K562 (cell line): ENCODE measurements around the gene MASP1. TPM values are rescaled to one million over a fixed set of nuclear protein-coding genes. Genes with fewer than 3 reads are reported as not detected.

Experiments
- ATAC-seq: fragments of 200-7000 bp; cut with Tn5 transposase; 3 replicates; pipeline ENCODE4 v1.9.1; 2020; ENCODE audit warnings: moderate library complexity
- BruUV-seq: library from RNA; stranded (reverse); fragments of 400-500 nt; replicated peaks from 2 replicates; lab custom pipeline; 2021; lab: Mats Ljungman, UMichigan
- CTCF ChIA-PET: fragments of 300-600 bp; formaldehyde crosslinking; extraction: SDS; loops from one replicate; lab custom pipeline; 2021; ENCODE audit warnings: low intra/inter-chr PET ratio; lab: Yijun Ruan, JAX
- POLR2A ChIA-PET: fragments of 300-600, 350-650 bp; sonication (Branson Sonifier 250); formaldehyde crosslinking; extraction: SDS; loops from one replicate; lab custom pipeline; 2021; ENCODE audit warnings: antibody characterized with exemption, inconsistent platforms; lab: Yijun Ruan, JAX
- DNase-seq, 4 experiments: peaks; one replicate each; pipeline versions ENCODE4 v3.0.0 to v3.0.0-alpha.2; 2011 to 2018; ENCODE audit warnings: low spot score in 3 of 4, mixed read lengths in 3 of 4; ENCODE audit errors: extremely low read depth in 1 of 4
- FAIRE-seq: peaks from 2 replicates; lab custom pipeline; 2011; peaks lifted over from hg19 to GRCh38; lab: Jason Lieb, UNC
- H2AFZ ChIP-seq: 2 replicates; pipeline ENCODE4 v1.6.0; 2011; ENCODE audit warnings: low read depth, low read length, control low read depth, inconsistent platforms
- H3K27ac ChIP-seq: fragments of 200-600 bp; 3 replicates; pipeline ENCODE4 v1.8.0; 2011; ENCODE audit warnings: low read depth, mild to moderate bottlenecking, control low read depth, inconsistent platforms, low read length, moderate library complexity, mixed read lengths; ENCODE audit errors: extremely low read depth
- H3K27me3 ChIP-seq, 2 experiments: fragments of 300-600 bp in 1 of 2; 2 replicates in 1 of 2; 3 replicates in 1 of 2; pipeline versions ENCODE4 v1.6.0 to v1.8.0; 2011; ENCODE audit warnings: inconsistent platforms in 2 of 2, low read length in 2 of 2, mild to moderate bottlenecking in 1 of 2, mixed read lengths in 1 of 2, moderate library complexity in 1 of 2; ENCODE audit not compliant: control insufficient read depth in 2 of 2, insufficient read depth in 2 of 2
- H3K36me3 ChIP-seq: fragments of 300-600 bp; 3 replicates; pipeline ENCODE4 v1.8.0; 2011; ENCODE audit warnings: mild to moderate bottlenecking, low read length, inconsistent platforms; ENCODE audit not compliant: control insufficient read depth, insufficient read depth
- H3K4me1 ChIP-seq, 2 experiments: fragments of 200-600 bp in 1 of 2; replicated peaks in 1 of 2; 2 replicates in 1 of 2; 3 replicates in 1 of 2; pipeline versions ENCODE4 v1.5.1 to v1.8.0; 2011; ENCODE audit warnings: inconsistent platforms in 2 of 2, low read length in 2 of 2, mild to moderate bottlenecking in 1 of 2, mixed read lengths in 1 of 2, moderate library complexity in 1 of 2; ENCODE audit not compliant: control insufficient read depth in 2 of 2, insufficient read depth in 2 of 2
- H3K4me2 ChIP-seq: 2 replicates; pipeline ENCODE4 v1.6.1; 2011; ENCODE audit warnings: low read length, control low read depth, inconsistent platforms, mixed read lengths; ENCODE audit not compliant: insufficient read depth
- H3K4me3 ChIP-seq: fragments of 200-600 bp; sonication (generic), shearing (Covaris generic); 2 replicates; pipeline ENCODE4 v1.5.1; 2016; ENCODE audit warnings: control low read depth, inconsistent platforms
- H3K79me2 ChIP-seq: fragments of 200-600 bp; 3 replicates; pipeline ENCODE4 v1.8.0; 2011; ENCODE audit warnings: low read length, inconsistent platforms; ENCODE audit not compliant: control insufficient read depth, insufficient read depth
- H3K9ac ChIP-seq, 2 experiments: 2 replicates each; pipeline versions ENCODE4 v1.6.0 to v1.6.1; 2011; ENCODE audit warnings: low read depth in 2 of 2, low read length in 2 of 2, control low read depth in 1 of 2, inconsistent platforms in 1 of 2, mild to moderate bottlenecking in 1 of 2, mixed read lengths in 1 of 2; ENCODE audit not compliant: insufficient read depth in 1 of 2
- H3K9me1 ChIP-seq: one replicate; pipeline ENCODE4 v1.6.0; 2011; ENCODE audit warnings: inconsistent platforms, mild to moderate bottlenecking, low read length, moderate library complexity; ENCODE audit not compliant: control insufficient read depth, insufficient read depth
- H3K9me3 ChIP-seq: replicated peaks from 2 replicates; pipeline ENCODE4 v1.5.1; 2011; ENCODE audit warnings: low read depth, low read length, inconsistent platforms; ENCODE audit not compliant: control insufficient read depth, insufficient read depth
- H4K20me1 ChIP-seq: replicated peaks from 2 replicates; pipeline ENCODE4 v1.6.1; 2011; ENCODE audit warnings: low read length, inconsistent platforms, mixed read lengths; ENCODE audit not compliant: control insufficient read depth, insufficient read depth
- LCOR ChIP-seq: sonication (generic); formaldehyde crosslinking; IDR thresholded peaks from 2 replicates; pipeline ENCODE4 v1.8.0; 2022; ENCODE audit warnings: mild to moderate bottlenecking, missing genetic modification reagents
- NCOA2 ChIP-seq, 2 experiments: fragments of 450-650 bp; IDR thresholded peaks; 2 replicates each; pipeline ENCODE4 v1.6.1; 2018; ENCODE audit warnings: mild to moderate bottlenecking in 2 of 2, moderate library complexity in 1 of 2; ENCODE audit not compliant: partially characterized antibody in 2 of 2
- NR2C2 ChIP-seq, 2 experiments: fragments of 200-800 bp in 1 of 2; sonication (Bioruptor generic) in 1 of 2; sonication (generic) in 1 of 2; formaldehyde crosslinking in 1 of 2; IDR thresholded peaks; 2 replicates each; pipeline versions ENCODE4 v1.6.1 to v1.8.0; 2016 to 2022; ENCODE audit warnings: mild to moderate bottlenecking in 1 of 2, missing compliant biosample characterization in 1 of 2, missing genetic modification characterization in 1 of 2, missing genetic modification reagents in 1 of 2
- PHB ChIP-seq: fragments of 250-450 bp; sonication (Bioruptor Pico); IDR thresholded peaks from 2 replicates; pipeline ENCODE4 v1.5.0; 2021
- POLR2B ChIP-seq: fragments of 450-650 bp; IDR thresholded peaks from 2 replicates; pipeline ENCODE4 v1.6.1; 2018; ENCODE audit warnings: low read depth; ENCODE audit not compliant: partially characterized antibody
- TRIM24 ChIP-seq, 2 experiments: fragments of 450-650 bp; IDR thresholded peaks; 2 replicates each; pipeline ENCODE4 v1.6.1; 2016
- ZC3H11A ChIP-seq: IDR thresholded peaks from 2 replicates; pipeline ENCODE4 v1.6.1; 2012; ENCODE audit warnings: low read depth, low read length, improper control_type of control experiment
- ZNF324 ChIP-seq: fragments of 250-450 bp; sonication (Bioruptor Pico); IDR thresholded peaks from 2 replicates; pipeline ENCODE4 v1.4.0; 2020; ENCODE audit warnings: mild to moderate bottlenecking
- WGBS: fragments of 100-300 bp; shearing (Covaris generic); methylation state at CpG from one replicate; pipeline ENCODE4 v1.1.6; 2016; ENCODE audit warnings: low coverage, mixed read lengths; ENCODE audit not compliant: insufficient coverage; ENCODE audit errors: missing lambda C conversion rate; 5-methylcytosine and 5-hydroxymethylcytosine counted together
- in situ Hi-C: fragments of 300-500 bp; cut with MboI; formaldehyde crosslinking; loops from 4 replicates; pipeline ENCODE4 v1.15.0; 2018; ENCODE audit warnings: inconsistent platforms, mixed read lengths
- intact Hi-C: fragments of 100-400 bp; cut with micrococcal nuclease; formaldehyde crosslinking; loops from 2 replicates; pipeline ENCODE4 v1.14.2; 2022
- polyA plus RNA-seq, 8 experiments: library from polyadenylated mRNA; depleted of rRNA in 4 of 8; stranded (reverse) in 5 of 8; unstranded in 3 of 8; fragments of >200 nt; fragmentation: Nextera tagmentation in 2 of 8; fragmentation: Illumina TruSeq in 1 of 8; extraction: Ambion mirVana in 2 of 8; extraction: Trizol in 1 of 8; gene quantifications; 2 replicates each; pipeline versions ENCODE4 v1.2.1 to v1.2.3, GENCODE V29; 2011 to 2014; ENCODE audit warnings: inconsistent platforms in 1 of 8, missing spikeins in 1 of 8
- total RNA-seq, 7 experiments: library from RNA; depleted of rRNA in 6 of 7; stranded (reverse); fragments of >200 nt in 6 of 7; fragmentation: Illumina TruSeq in 2 of 7; extraction: Trizol in 2 of 7; gene quantifications; 2 replicates each; pipeline versions ENCODE4 v1.2.1 to v1.2.3, GENCODE V29; 2011 to 2021; ENCODE audit warnings: low replicate concordance in 1 of 7
- TF ChIP-seq, protein P1 (sequence below): fragments of 450-650 bp; IDR thresholded peaks from 2 replicates; pipeline ENCODE4 v1.6.1; 2016; ENCODE audit warnings: mild to moderate bottlenecking
- TF ChIP-seq, protein P2 (sequence below): IDR thresholded peaks from 2 replicates; pipeline ENCODE4 v1.6.1; 2016; ENCODE audit warnings: missing genetic modification characterization, missing compliant biosample characterization

Gene MASP1
- total and polyA plus RNA-seq, 9 of the 15 experiments (the other 6 are each of a cell fraction or from before 2014, with no cell fraction given), result 0.03 to 0.24 (median 0.20) TPM; not detected in 3

DNA sequence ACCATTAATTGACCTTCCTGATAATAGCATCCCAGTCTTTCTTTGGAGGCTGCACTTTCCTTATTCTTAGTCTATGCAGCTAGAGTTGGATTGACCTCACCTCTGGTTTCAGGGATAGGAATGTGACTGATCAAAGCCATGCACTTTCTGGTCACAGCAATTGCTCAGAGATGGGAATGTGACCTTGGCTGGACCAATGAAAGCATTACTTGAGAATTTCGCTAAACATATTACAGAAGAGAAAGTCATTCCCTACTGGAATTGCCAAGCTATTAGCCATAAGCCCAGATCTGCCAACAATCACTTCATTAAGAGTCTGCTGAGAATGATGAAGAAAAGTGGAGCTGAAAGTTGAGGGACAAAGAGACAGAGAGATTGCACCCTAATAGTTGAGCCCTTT, 61.5 kb downstream of the MASP1 start:
- TF ChIP-seq TRIM24 (IDR thresholded peaks at IDR 0.05) (no peak), POLR2B (no peak), NCOA2 (IDR thresholded peaks at IDR 0.05; ENCODE audit: partially characterized antibody in 2 of 2) (no peak), NR2C2 (CRISPR knock-in tag; IDR thresholded peaks at IDR 0.05) (no peak), NR2C2 (tag; IDR thresholded peaks at IDR 0.05) (no peak), ZNF324 (no peak), ZC3H11A (no peak), PHB (CRISPR knock-in tag) (no peak), LCOR (CRISPR knock-in tag) (no peak)
- TF ChIP-seq, protein P1, sequence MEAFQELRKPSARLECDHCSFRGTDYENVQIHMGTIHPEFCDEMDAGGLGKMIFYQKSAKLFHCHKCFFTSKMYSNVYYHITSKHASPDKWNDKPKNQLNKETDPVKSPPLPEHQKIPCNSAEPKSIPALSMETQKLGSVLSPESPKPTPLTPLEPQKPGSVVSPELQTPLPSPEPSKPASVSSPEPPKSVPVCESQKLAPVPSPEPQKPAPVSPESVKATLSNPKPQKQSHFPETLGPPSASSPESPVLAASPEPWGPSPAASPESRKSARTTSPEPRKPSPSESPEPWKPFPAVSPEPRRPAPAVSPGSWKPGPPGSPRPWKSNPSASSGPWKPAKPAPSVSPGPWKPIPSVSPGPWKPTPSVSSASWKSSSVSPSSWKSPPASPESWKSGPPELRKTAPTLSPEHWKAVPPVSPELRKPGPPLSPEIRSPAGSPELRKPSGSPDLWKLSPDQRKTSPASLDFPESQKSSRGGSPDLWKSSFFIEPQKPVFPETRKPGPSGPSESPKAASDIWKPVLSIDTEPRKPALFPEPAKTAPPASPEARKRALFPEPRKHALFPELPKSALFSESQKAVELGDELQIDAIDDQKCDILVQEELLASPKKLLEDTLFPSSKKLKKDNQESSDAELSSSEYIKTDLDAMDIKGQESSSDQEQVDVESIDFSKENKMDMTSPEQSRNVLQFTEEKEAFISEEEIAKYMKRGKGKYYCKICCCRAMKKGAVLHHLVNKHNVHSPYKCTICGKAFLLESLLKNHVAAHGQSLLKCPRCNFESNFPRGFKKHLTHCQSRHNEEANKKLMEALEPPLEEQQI, result no peak
- TF ChIP-seq, protein P2, sequence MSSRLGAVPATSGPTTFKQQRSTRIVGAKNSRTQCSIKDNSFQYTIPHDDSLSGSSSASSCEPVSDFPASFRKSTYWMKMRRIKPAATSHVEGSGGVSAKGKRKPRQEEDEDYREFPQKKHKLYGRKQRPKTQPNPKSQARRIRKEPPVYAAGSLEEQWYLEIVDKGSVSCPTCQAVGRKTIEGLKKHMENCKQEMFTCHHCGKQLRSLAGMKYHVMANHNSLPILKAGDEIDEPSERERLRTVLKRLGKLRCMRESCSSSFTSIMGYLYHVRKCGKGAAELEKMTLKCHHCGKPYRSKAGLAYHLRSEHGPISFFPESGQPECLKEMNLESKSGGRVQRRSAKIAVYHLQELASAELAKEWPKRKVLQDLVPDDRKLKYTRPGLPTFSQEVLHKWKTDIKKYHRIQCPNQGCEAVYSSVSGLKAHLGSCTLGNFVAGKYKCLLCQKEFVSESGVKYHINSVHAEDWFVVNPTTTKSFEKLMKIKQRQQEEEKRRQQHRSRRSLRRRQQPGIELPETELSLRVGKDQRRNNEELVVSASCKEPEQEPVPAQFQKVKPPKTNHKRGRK (tag), result no peak
- POLR2A ChIA-PET, result interaction anchor here (1.2 kb wide), 1 partner anchor 10 kb away, joined by 4 read pairs; no protein-coding TSS in a partner anchor
- ATAC-seq, result no peak
- H3K79me2 ChIP-seq, result no peaks in the 10 kb centered on the region
- in situ Hi-C loops, result no loop called here
- 0% methylated on average over 1 of the region's 1 CpG for WGBS
- BruUV-seq, result no TSS peak
- FAIRE-seq, result no peak
- H3K4me3 ChIP-seq, result no peak overlapping the region
- H3K36me3 ChIP-seq, result no peaks in the 10 kb centered on the region
- H3K27ac ChIP-seq, result no peak overlapping the region
- intact Hi-C loops, result no loop called here
- no peak overlapping the region for H3K4me2 ChIP-seq
- no peak for DNase-seq
- H3K9ac ChIP-seq, result no peak overlapping the region
- no peaks in the 10 kb centered on the region for H4K20me1 ChIP-seq
- no peaks in the 10 kb centered on the region for H3K9me3 ChIP-seq
- peaks cover under 1 to 53% of the 10 kb centered on the region in 2 experiments; a peak in 3 of 5 replicates for H3K27me3 ChIP-seq
- CTCF ChIA-PET, result no interaction called here
- no peak overlapping the region for H2AFZ ChIP-seq
- no peaks in the 10 kb centered on the region for H3K9me1 ChIP-seq
- H3K4me1 ChIP-seq, result no peaks in the 10 kb centered on the region; a peak in 1 of 5 replicates
